Activated CD8-positive, alpha-beta memory T cell treated with anti-CD3 and anti-CD28 coated beads, Interleukin-2, amount 10 ng/mL, durations not matched to agents 7 days and 5 days (primary cell): ENCODE data around the gene ANXA9. TPM values are rescaled to one million over a fixed set of nuclear protein-coding genes. Genes with fewer than 3 reads are reported as not detected.

Experiments used
- ATAC-seq: fragments of 150-1000 bp; cut with Tn5 transposase; one replicate; pipeline ENCODE4 v1.10.0; 2021; ENCODE audit warnings: moderate library complexity
- CTCF ChIA-PET: fragments of 350-600 bp; sonication (Branson Sonifier 250); formaldehyde crosslinking; loops from one replicate; lab custom pipeline; 2021; ENCODE audit warnings: antibody characterized with exemption; lab: Charles Lee
- DNase-seq: peaks from one replicate; pipeline ENCODE4 v3.0.0-alpha.2; 2020
- H3K27ac Mint-ChIP-seq: one replicate; pipeline ENCODE4 v1.8.0; 2021; ENCODE audit warnings: mild to moderate bottlenecking, mixed read lengths
- H3K27me3 Mint-ChIP-seq: one replicate; pipeline ENCODE4 v1.8.0; 2021; ENCODE audit warnings: mixed read lengths
- H3K36me3 Mint-ChIP-seq: one replicate; pipeline ENCODE4 v1.8.0; 2021; ENCODE audit warnings: mild to moderate bottlenecking, mixed read lengths
- H3K4me1 Mint-ChIP-seq: one replicate; pipeline ENCODE4 v1.8.0; 2021; ENCODE audit warnings: mixed read lengths
- H3K4me3 Mint-ChIP-seq: one replicate; pipeline ENCODE4 v1.8.0; 2021; ENCODE audit warnings: mild to moderate bottlenecking, moderate library complexity, mixed read lengths
- H3K9me3 Mint-ChIP-seq: one replicate; pipeline ENCODE4 v1.8.0; 2022; ENCODE audit warnings: low read depth, mixed read lengths
- total RNA-seq, 2 experiments: library from RNA; stranded (reverse); gene quantifications; one replicate each; pipeline ENCODE4 v1.2.3, GENCODE V29; 2021

The ANXA9 gene
- total RNA-seq, 2 experiments from 2014 or later: 0.23 TPM; not detected in 1

- Mint-ChIP-seq H3K9me3 (no peaks in the 10 kb centered on the region), H3K27ac (peak overlapping the region; percentile 94), H3K36me3 (no peaks in the 10 kb centered on the region), H3K4me1 (peaks cover 58% of the 10 kb centered on the region), H3K27me3 (no peaks in the 10 kb centered on the region), H3K4me3 (peak overlapping the region; percentile 99)
- ATAC-seq (no peak), DNase-seq (no peak)
- CTCF ChIA-PET: interaction anchor here (0.6 to 3.5 kb wide), 4 partner anchors 15 to 140 kb away, joined by 3 to 18 read pairs (median 7); partner anchors contain the start of gene C1orf56
Measured at GRCh38 chr1:151009674-151010345, 27.7 kb downstream of the ANXA9 start.

GRCh38 chr1:151010346-151010726 lies 28.2 kb downstream of the ANXA9 start:
- no peak for ATAC-seq
- no peak for DNase-seq
- H3K36me3 Mint-ChIP-seq: no peaks in the 10 kb centered on the region
- H3K27ac Mint-ChIP-seq: no peak overlapping the region
- H3K9me3 Mint-ChIP-seq: no peaks in the 10 kb centered on the region
- H3K27me3 Mint-ChIP-seq: no peaks in the 10 kb centered on the region
- H3K4me3 Mint-ChIP-seq: no peak overlapping the region
- CTCF ChIA-PET: interaction anchor here (0.7 to 3.5 kb wide), 4 partner anchors 14 to 129 kb away, joined by 3 to 18 read pairs (median 7); partner anchors contain the start of gene C1orf56
- H3K4me1 Mint-ChIP-seq: peaks cover 56% of the 10 kb centered on the region

DNA sequence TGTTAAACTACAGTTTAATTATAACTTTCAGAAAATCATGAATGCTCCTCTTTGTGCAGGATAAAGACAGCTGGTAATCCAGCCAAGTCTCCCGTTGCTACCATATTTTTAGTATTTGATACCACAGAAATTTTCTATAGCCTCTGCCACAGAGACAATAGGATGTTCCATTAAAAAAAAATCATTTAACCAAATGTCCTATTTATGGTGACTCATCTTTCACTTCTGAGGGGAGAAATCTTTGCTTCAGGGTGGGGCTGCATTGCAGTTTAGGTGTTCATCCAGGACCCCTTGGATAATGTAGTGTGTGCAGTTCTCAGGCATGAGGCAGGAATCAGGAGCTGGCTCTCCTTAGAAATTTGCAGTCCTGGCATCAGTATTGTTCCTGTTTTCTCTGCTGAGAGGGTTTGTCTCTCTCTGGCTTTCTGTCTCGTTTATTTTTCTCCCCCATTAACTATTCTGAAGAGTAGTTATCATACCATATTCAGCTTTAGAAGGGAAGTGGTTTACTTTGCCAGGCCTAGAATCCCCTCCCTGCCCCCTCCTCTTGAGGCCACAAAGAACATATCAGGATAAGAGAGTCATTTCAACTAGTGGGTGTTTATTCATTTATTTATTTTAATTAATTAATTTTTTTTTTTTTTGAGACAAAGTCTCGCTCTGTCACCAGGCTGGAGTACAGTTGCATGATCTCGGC lies 29.2 kb downstream of the ANXA9 start:
- CTCF ChIA-PET: interaction anchor here (0.5 to 3.5 kb wide), 8 partner anchors 9 to 494 kb away, joined by 3 to 18 read pairs (median 4); partner anchors contain the start of gene C1orf56
- no peak for DNase-seq
- Mint-ChIP-seq H3K36me3 (no peaks in the 10 kb centered on the region), H3K4me1 (peaks cover 47% of the 10 kb centered on the region), H3K4me3 (no peak overlapping the region), H3K27ac (no peak overlapping the region), H3K9me3 (no peaks in the 10 kb centered on the region), H3K27me3 (no peaks in the 10 kb centered on the region)
- ATAC-seq: no peak

DNA sequence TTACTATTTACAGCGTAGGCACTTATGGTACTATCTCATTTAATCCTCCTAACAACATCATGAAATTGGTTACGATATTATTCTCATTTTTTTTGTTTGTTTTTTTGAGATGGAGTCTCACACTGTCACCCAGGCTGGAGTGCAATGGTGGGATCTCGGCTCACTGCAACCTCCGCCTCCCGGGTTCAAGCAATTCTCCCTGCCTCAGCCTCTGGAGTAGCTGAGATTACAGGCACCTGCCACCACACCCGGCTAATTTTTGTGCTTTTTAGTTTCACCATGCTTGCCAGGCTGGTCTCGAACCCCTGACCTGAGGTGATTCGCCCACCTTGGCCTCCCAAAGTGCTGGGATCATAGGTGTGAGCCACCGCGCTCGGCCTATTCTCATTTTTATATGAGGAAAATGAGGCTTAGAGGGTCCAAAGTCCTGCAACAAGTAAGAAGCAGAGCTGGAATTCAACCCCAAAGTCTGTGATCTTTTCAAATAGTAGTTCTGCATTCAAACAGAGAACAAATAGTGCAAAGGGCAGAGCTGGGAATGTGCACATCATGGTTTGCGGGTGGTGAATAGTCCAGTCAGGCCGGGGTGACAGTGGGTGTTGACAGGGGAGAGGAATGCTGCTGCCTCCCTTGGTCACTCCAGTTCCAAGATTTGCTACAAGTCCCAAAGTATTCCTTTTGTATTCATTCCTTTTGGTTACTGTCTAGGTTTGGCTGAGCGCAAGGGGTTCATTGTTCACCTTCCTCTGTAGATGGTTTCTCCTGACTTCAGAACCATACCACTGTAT lies 30.8 kb downstream of the ANXA9 start:
- Mint-ChIP-seq H3K27me3 (no peaks in the 10 kb centered on the region), H3K4me3 (no peak overlapping the region), H3K36me3 (no peaks in the 10 kb centered on the region), H3K4me1 (peaks cover 31% of the 10 kb centered on the region), H3K9me3 (no peaks in the 10 kb centered on the region), H3K27ac (no peak overlapping the region)
- ATAC-seq: no peak
- CTCF ChIA-PET: interaction anchor here (0.8 to 3.5 kb wide), 3 partner anchors 12 to 78 kb away, joined by 3 to 18 read pairs (median 3); partner anchors contain the start of gene GABPB2
- no peak for DNase-seq

DNA sequence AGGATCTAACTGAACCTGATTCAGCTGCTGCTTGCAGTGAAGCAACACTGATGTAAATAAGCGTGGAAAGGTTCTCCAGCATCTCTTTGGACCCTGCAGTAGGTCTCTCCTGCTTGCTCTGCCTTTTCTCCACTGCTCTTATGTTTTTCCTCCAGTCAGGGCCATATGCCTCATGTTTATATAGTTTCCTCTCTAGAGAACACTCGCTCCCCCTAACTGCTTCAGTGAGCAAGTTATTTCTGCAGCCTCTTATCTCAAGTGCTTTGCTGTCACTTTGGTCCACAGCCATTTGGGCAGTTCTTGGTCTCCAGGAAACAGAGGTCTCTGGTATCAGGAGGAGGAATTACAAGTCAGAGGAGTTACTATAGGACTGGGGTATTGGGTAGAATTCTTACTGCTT lies 31.4 kb downstream of the ANXA9 start:
- H3K9me3 Mint-ChIP-seq: no peaks in the 10 kb centered on the region
- H3K27me3 Mint-ChIP-seq: no peaks in the 10 kb centered on the region
- no peak overlapping the region for H3K27ac Mint-ChIP-seq
- H3K36me3 Mint-ChIP-seq: no peaks in the 10 kb centered on the region
- ATAC-seq (no peak), DNase-seq (no peak)
- CTCF ChIA-PET: interaction anchor here (3.5 kb wide), 1 partner anchor 11 kb away, joined by 18 read pairs; no protein-coding TSS in a partner anchor
- peaks cover 26% of the 10 kb centered on the region for H3K4me1 Mint-ChIP-seq
- no peak overlapping the region for H3K4me3 Mint-ChIP-seq

- H3K4me3 Mint-ChIP-seq: peak overlapping the region; percentile 25
- DNase-seq (peak; percentile 91), ATAC-seq (peak; percentile 100)
- H3K4me1 Mint-ChIP-seq: peaks cover 5% of the 10 kb centered on the region
- peak overlapping the region; percentile 52 for H3K27ac Mint-ChIP-seq
- CTCF ChIA-PET: interaction anchor here (0.7 to 7.3 kb wide), 38 partner anchors 9 to 421 kb away, joined by 3 to 76 read pairs (median 5); partner anchors contain the start of genes C1orf56, CDC42SE1, LYSMD1 and MINDY1
- no peaks in the 10 kb centered on the region for H3K27me3 Mint-ChIP-seq
- H3K36me3 Mint-ChIP-seq: peaks cover 11% of the 10 kb centered on the region
- no peaks in the 10 kb centered on the region for H3K9me3 Mint-ChIP-seq
Measured at GRCh38 chr1:151024540-151025146, 42.6 kb downstream of the ANXA9 start.

DNA sequence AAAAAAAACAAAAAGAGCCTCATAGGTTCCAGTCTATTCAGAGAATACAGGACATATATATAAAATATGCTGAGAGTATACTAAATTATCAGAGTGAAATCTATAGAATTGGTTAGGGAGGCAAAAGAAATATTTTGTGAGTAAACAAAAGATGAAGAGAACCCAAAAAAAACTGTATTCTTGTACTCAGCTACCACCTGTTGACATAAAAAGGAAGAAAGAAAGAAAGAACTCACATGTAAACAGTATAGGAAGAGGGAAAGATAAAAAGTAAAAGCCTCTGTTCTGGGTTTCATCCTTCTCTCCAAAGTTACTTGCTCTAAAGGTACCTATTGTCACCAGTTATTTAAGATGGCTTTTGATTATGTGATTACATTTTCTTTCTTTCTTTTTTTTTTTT lies 44.4 kb downstream of the ANXA9 start:
- DNase-seq (no peak), ATAC-seq (no peak)
- peaks cover 5% of the 10 kb centered on the region for H3K4me1 Mint-ChIP-seq
- no peaks in the 10 kb centered on the region for H3K9me3 Mint-ChIP-seq
- CTCF ChIA-PET: interaction anchor here (1.0 to 7.3 kb wide), 6 partner anchors 14 to 149 kb away, joined by 3 to 76 read pairs (median 12); partner anchors contain the start of gene C1orf56
- no peak overlapping the region for H3K27ac Mint-ChIP-seq
- H3K36me3 Mint-ChIP-seq: peaks cover 17% of the 10 kb centered on the region
- no peaks in the 10 kb centered on the region for H3K27me3 Mint-ChIP-seq
- no peak overlapping the region for H3K4me3 Mint-ChIP-seq

DNA sequence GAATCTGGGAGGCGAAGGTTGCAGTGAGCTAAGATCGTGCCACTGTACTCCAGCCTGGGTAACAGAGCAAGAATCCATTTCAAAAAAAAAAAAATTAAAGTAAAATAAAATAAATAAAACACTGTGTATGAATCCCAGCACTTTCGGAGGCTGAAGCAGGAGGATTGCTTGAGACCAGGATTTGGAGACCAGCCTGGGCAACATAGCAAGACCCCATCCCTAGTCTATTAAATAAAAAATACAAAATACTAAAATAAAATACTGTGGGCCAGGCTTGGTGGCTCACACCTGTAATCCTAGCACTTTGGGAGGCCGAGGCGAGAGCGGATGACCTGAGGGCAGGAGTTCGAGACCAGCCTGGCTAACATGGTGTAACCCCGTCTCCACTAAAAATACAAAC lies 50.1 kb downstream of the ANXA9 start:
- Mint-ChIP-seq H3K27ac (no peak overlapping the region), H3K4me1 (no peaks in the 10 kb centered on the region), H3K36me3 (peaks cover 23% of the 10 kb centered on the region), H3K9me3 (no peaks in the 10 kb centered on the region), H3K4me3 (no peak overlapping the region), H3K27me3 (no peaks in the 10 kb centered on the region)
- no peak for ATAC-seq
- CTCF ChIA-PET: interaction anchor here (1.4 to 1.5 kb wide), 2 partner anchors 12 to 36 kb away, joined by 3 to 4 read pairs; no protein-coding TSS in a partner anchor
- no peak for DNase-seq

- H3K4me3 Mint-ChIP-seq: no peak overlapping the region
- DNase-seq (no peak), ATAC-seq (no peak)
- no peak overlapping the region for H3K27ac Mint-ChIP-seq
- CTCF ChIA-PET: no interaction called here
- H3K4me1 Mint-ChIP-seq: no peaks in the 10 kb centered on the region
- no peaks in the 10 kb centered on the region for H3K9me3 Mint-ChIP-seq
- no peaks in the 10 kb centered on the region for H3K27me3 Mint-ChIP-seq
- H3K36me3 Mint-ChIP-seq: peaks cover 14% of the 10 kb centered on the region
Measured at GRCh38 chr1:151035167-151035566, 53.1 kb downstream of the ANXA9 start.

- H3K36me3 Mint-ChIP-seq: peaks cover 10% of the 10 kb centered on the region
Measured at GRCh38 chr1:151036356-151036755, 54.3 kb downstream of the ANXA9 start, which contains the start of gene BNIPL. Gene BNIPL, plus strand, starts transcription at chr1:151036586. Its CDS starts 140 bp downstream, at chr1:151036726.

DNA sequence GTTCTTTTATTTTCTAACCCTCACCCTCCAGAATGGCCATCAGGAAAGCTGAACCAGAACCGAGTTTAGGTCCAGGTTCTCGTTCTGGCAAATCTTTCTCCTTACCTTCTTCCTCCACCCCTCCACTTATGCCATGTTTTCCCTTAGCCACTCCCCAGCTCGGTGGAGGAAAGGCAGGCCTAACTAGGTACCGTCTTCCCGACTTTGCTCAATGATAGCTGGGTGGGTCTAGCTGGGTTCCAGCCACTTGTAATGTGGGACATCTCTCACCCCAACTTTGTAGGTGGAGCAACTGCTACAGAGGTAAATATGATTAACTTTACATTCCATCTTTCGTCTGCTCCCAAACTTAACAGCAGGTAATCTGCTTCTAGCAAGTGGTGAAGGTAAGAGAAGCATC lies 54.9 kb downstream of the ANXA9 start:
- Mint-ChIP-seq H3K27ac (no peak overlapping the region), H3K36me3 (peaks cover 10% of the 10 kb centered on the region), H3K4me3 (no peak overlapping the region), H3K9me3 (no peaks in the 10 kb centered on the region), H3K4me1 (no peaks in the 10 kb centered on the region), H3K27me3 (no peaks in the 10 kb centered on the region)
- ATAC-seq: no peak
- CTCF ChIA-PET: interaction anchor here (0.9 kb wide), 1 partner anchor 41 kb away, joined by 3 read pairs; no protein-coding TSS in a partner anchor
- DNase-seq: no peak

More at GRCh38 chr1:151036356-151036755, 54.3 kb downstream of the ANXA9 start, which contains the start of gene BNIPL:
- Mint-ChIP-seq H3K9me3 (no peaks in the 10 kb centered on the region), H3K4me1 (no peaks in the 10 kb centered on the region), H3K4me3 (no peak within 1 kb of the TSS), H3K27me3 (no peaks in the 10 kb centered on the region), H3K27ac (no peak within 1 kb of the TSS)
- ATAC-seq (no peak), DNase-seq (no peak)
- CTCF ChIA-PET: no interaction called here

DNA sequence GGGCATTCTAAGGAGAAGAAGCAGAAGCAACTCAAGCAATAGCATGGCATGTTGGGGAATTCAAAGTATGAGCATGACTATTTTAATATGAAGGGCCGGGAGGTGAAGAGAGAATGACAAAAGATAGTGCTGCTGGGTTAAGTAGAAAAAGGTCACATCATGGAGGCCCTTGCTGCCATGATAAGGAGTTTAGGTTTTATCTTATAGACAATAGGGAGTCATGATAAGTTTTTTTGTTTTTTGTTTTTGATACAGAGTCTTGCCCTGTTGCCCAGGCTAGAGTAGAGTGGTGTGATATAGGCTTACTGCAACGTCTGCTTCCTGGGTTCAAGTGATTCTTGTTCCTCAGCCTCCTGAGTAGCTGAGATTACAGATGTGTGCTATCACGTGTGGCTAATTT lies 57.4 kb downstream of the ANXA9 start:
- CTCF ChIA-PET: interaction anchor here (2.9 kb wide), 1 partner anchor 15 kb away, joined by 14 read pairs; no protein-coding TSS in a partner anchor
- Mint-ChIP-seq H3K9me3 (no peaks in the 10 kb centered on the region), H3K36me3 (peaks cover 3% of the 10 kb centered on the region), H3K27ac (no peak overlapping the region), H3K4me1 (peaks cover 9% of the 10 kb centered on the region), H3K4me3 (no peak overlapping the region), H3K27me3 (no peaks in the 10 kb centered on the region)
- ATAC-seq: no peak
- no peak for DNase-seq
